ENCODE data around the gene CNNM2. TPM values are rescaled to one million over a fixed set of nuclear protein-coding genes. Genes with fewer than 3 reads are reported as not detected.

CNNM2 gene
- total and polyA plus RNA-seq, 4 donors, result 3.0 to 18.3 (median 7.8) TPM

GRCh38 chr10:103105462-103105861 lies 187.4 kb downstream of the CNNM2 start:
- Histone ChIP-seq H3K27me3 (ENCODE audit: control insufficient read depth in 3 of 3, insufficient read depth in 3 of 3, low read length in 2 of 3) (no peaks in the 10 kb centered on the region), H3K27ac (ENCODE audit: low read depth in 1 of 2, low read length in 1 of 2) (no peak overlapping the region), H3K4me1 (ENCODE audit: control insufficient read depth in 5 of 5, insufficient read depth in 5 of 5, low read length in 5 of 5) (peaks cover 0 to 13% (median 0%) of the 10 kb centered on the region in 5 donors), H3K9ac (ENCODE audit: insufficient read depth in 1 of 2, low read length in 2 of 2) (no peak overlapping the region), H3K4me3 (no peak overlapping the region), H3K36me3 (ENCODE audit: control insufficient read depth in 4 of 4, insufficient read depth in 4 of 4, low read length in 4 of 4) (peaks cover 13 to 31% (median 15%) of the 10 kb centered on the region in 4 donors), H3K9me3 (ENCODE audit: control insufficient read depth in 4 of 4, insufficient read depth in 3 of 4, low read length in 3 of 4) (no peaks in the 10 kb centered on the region)
- 98 to 100% methylated on average over 1 of the region's 1 CpG for WGBS, 2 donors
- ATAC-seq (ENCODE audit: insufficient read depth, low FRiP score) (no peak), DNase-seq (no peak)
- TF ChIP-seq CTCF (IDR thresholded peaks at IDR 0.05; ENCODE audit: control extremely low read depth, extremely low read depth), result no peak

GRCh38 chr10:103106539-103106938 lies 188.4 kb downstream of the CNNM2 start:
- H3K27ac ChIP-seq (ENCODE audit: low read depth in 1 of 2, low read length in 1 of 2), result no peak overlapping the region
- no peaks in the 10 kb centered on the region for H3K9me3 ChIP-seq (ENCODE audit: control insufficient read depth in 4 of 4, insufficient read depth in 3 of 4, low read length in 3 of 4)
- peaks cover 10 to 25% (median 11%) of the 10 kb centered on the region in 4 donors for H3K36me3 ChIP-seq (ENCODE audit: control insufficient read depth in 4 of 4, insufficient read depth in 4 of 4, low read length in 4 of 4)
- no peak overlapping the region for H3K4me3 ChIP-seq
- ATAC-seq (ENCODE audit: insufficient read depth, low FRiP score) (no peak), DNase-seq (no peak)
- no peaks in the 10 kb centered on the region for H3K27me3 ChIP-seq (ENCODE audit: control insufficient read depth in 3 of 3, insufficient read depth in 3 of 3, low read length in 2 of 3)
- no peak overlapping the region for H3K9ac ChIP-seq (ENCODE audit: insufficient read depth in 1 of 2, low read length in 2 of 2)
- no peak for TF ChIP-seq CTCF (IDR thresholded peaks at IDR 0.05; ENCODE audit: control extremely low read depth, extremely low read depth)
- peaks cover 0 to 22% (median 3%) of the 10 kb centered on the region in 5 donors for H3K4me1 ChIP-seq (ENCODE audit: control insufficient read depth in 5 of 5, insufficient read depth in 5 of 5, low read length in 5 of 5)

GRCh38 chr10:103109821-103110220 lies 191.7 kb downstream of the CNNM2 start:
- no peak for DNase-seq
- peaks cover 0 to 28% (median 9%) of the 10 kb centered on the region in 5 donors for H3K4me1 ChIP-seq (ENCODE audit: control insufficient read depth in 5 of 5, insufficient read depth in 5 of 5, low read length in 5 of 5)
- WGBS, 2 donors, result 38 to 78% methylated on average over 2 of the region's 2 CpGs

More at GRCh38 chr10:103109821-103110220, 191.7 kb downstream of the CNNM2 start:
- Histone ChIP-seq H3K9ac (ENCODE audit: insufficient read depth in 1 of 2, low read length in 2 of 2) (no peak overlapping the region), H3K4me3 (no peak overlapping the region), H3K27me3 (ENCODE audit: control insufficient read depth in 3 of 3, insufficient read depth in 3 of 3, low read length in 2 of 3) (no peaks in the 10 kb centered on the region), H3K27ac (ENCODE audit: low read depth in 1 of 2, low read length in 1 of 2) (no peak overlapping the region), H3K36me3 (ENCODE audit: control insufficient read depth in 4 of 4, insufficient read depth in 4 of 4, low read length in 4 of 4) (peaks cover 0 to 7% (median 2%) of the 10 kb centered on the region in 4 donors), H3K9me3 (ENCODE audit: control insufficient read depth in 4 of 4, insufficient read depth in 3 of 4, low read length in 3 of 4) (no peaks in the 10 kb centered on the region)
- TF ChIP-seq CTCF (IDR thresholded peaks at IDR 0.05; ENCODE audit: control extremely low read depth, extremely low read depth), result no peak
- ATAC-seq (ENCODE audit: insufficient read depth, low FRiP score), result no peak
